GM12878 (cell line): ENCODE results near the gene SPATS2L.

Experiments
- JUND ChIP-seq: IDR thresholded peaks from 2 replicates; pipeline ENCODE4 v1.6.1; 2012; ENCODE audit warnings: low read depth, mild to moderate bottlenecking, low read length, improper control_type of control experiment, moderate library complexity
- POLR2AphosphoS5 ChIP-seq: IDR thresholded peaks from 2 replicates; pipeline ENCODE4 v1.6.1; 2011; ENCODE audit warnings: mild to moderate bottlenecking, low read length, inconsistent platforms
- SIN3A ChIP-seq: IDR thresholded peaks from 2 replicates; pipeline ENCODE4 v1.6.1; 2012; ENCODE audit warnings: low read depth, low read length, improper control_type of control experiment
- SIX5 ChIP-seq: IDR thresholded peaks from 2 replicates; pipeline ENCODE4 v1.6.1; 2011; ENCODE audit warnings: mild to moderate bottlenecking, low read depth, low read length, moderate library complexity; ENCODE audit not compliant: severe bottlenecking
- SRF ChIP-seq, 2 experiments: IDR thresholded peaks; 2 replicates each; pipeline ENCODE4 v1.6.1; 2011; ENCODE audit warnings: low read depth in 2 of 2, low read length in 2 of 2, mild to moderate bottlenecking in 1 of 2, moderate library complexity in 1 of 2
- SUZ12 ChIP-seq: fragments of 200-600 bp; sonication (generic); IDR thresholded peaks from one replicate; pipeline ENCODE4 v1.6.1; 2018; ENCODE audit warnings: antibody characterized with exemption, mild to moderate bottlenecking; ENCODE audit not compliant: unreplicated experiment
- ZNF274 ChIP-seq: IDR thresholded peaks from one replicate; pipeline ENCODE4 v1.8.0; 2011; ENCODE audit not compliant: insufficient read length, insufficient read depth
- TF ChIP-seq, protein P1 (sequence below), 3 experiments: IDR thresholded peaks in 2 of 3; conservative IDR thresholded peaks in 1 of 3; 2 replicates each; pipeline ENCODE4 v1.5.1; 2011; ENCODE audit warnings: low read depth in 3 of 3, low read length in 3 of 3, mild to moderate bottlenecking in 3 of 3, control low read depth in 2 of 3, moderate library complexity in 2 of 3, inconsistent platforms in 1 of 3, mixed read lengths in 1 of 3; ENCODE audit not compliant: control insufficient read depth in 2 of 3, insufficient read depth in 1 of 3; ENCODE audit errors: extremely low read depth in 1 of 3
- TF ChIP-seq, protein P2 (sequence below): IDR thresholded peaks from 2 replicates; pipeline ENCODE4 v1.6.1; 2012; ENCODE audit warnings: low read length, inconsistent platforms
- TF ChIP-seq, protein P3 (sequence below): fragments of 450-650 bp; IDR thresholded peaks from 2 replicates; pipeline ENCODE4 v1.6.1; 2017; ENCODE audit warnings: low read depth, mild to moderate bottlenecking, moderate library complexity
- TF ChIP-seq, protein P4 (sequence below): IDR thresholded peaks from 2 replicates; pipeline ENCODE4 v1.6.1; 2012; ENCODE audit warnings: mild to moderate bottlenecking, low read depth, low read length
- TF ChIP-seq, protein P5 (sequence below): fragments of 450-650 bp; formaldehyde crosslinking; IDR thresholded peaks from 2 replicates; pipeline ENCODE4 v1.5.0; 2022; ENCODE audit warnings: mild to moderate bottlenecking, missing genetic modification characterization
- TF ChIP-seq, protein P6 (sequence below): fragments of 450-650 bp; conservative IDR thresholded peaks from 2 replicates; pipeline ENCODE4 v1.6.1; 2017; ENCODE audit warnings: mild to moderate bottlenecking, moderate library complexity

DNA sequence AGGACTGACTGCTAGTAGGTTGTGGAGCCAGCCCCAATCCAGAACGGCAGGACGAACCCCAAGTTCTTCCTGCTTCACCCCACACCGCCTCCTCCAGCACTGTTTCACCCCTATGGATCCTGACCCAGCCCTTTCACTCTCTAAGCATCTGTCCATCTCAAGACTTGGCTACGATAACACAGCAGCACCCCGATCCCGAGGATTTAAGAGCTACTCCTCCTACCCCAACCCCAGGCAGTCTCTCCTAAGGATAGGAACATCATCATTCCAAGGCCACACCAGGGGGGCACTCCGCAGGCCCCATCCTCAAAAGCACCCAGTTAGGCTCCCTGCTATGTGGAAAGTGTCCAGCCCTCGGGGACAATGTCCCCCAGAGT lies 202.7 kb downstream of the SPATS2L start:
- TF ChIP-seq, protein P1, sequence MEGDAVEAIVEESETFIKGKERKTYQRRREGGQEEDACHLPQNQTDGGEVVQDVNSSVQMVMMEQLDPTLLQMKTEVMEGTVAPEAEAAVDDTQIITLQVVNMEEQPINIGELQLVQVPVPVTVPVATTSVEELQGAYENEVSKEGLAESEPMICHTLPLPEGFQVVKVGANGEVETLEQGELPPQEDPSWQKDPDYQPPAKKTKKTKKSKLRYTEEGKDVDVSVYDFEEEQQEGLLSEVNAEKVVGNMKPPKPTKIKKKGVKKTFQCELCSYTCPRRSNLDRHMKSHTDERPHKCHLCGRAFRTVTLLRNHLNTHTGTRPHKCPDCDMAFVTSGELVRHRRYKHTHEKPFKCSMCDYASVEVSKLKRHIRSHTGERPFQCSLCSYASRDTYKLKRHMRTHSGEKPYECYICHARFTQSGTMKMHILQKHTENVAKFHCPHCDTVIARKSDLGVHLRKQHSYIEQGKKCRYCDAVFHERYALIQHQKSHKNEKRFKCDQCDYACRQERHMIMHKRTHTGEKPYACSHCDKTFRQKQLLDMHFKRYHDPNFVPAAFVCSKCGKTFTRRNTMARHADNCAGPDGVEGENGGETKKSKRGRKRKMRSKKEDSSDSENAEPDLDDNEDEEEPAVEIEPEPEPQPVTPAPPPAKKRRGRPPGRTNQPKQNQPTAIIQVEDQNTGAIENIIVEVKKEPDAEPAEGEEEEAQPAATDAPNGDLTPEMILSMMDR (IDR thresholded peaks at IDR 0.05 in 2 of 3, conservative IDR thresholded peaks at IDR 0.05 in 1 of 3; ENCODE audit: control insufficient read depth in 2 of 3, extremely low read depth in 1 of 3, insufficient read depth in 1 of 3, low read depth in 3 of 3, low read length in 3 of 3), result no peak
- no peak for TF ChIP-seq SIX5
- TF ChIP-seq, protein P2, sequence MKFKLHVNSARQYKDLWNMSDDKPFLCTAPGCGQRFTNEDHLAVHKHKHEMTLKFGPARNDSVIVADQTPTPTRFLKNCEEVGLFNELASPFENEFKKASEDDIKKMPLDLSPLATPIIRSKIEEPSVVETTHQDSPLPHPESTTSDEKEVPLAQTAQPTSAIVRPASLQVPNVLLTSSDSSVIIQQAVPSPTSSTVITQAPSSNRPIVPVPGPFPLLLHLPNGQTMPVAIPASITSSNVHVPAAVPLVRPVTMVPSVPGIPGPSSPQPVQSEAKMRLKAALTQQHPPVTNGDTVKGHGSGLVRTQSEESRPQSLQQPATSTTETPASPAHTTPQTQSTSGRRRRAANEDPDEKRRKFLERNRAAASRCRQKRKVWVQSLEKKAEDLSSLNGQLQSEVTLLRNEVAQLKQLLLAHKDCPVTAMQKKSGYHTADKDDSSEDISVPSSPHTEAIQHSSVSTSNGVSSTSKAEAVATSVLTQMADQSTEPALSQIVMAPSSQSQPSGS, result no peak
- TF ChIP-seq, protein P3, sequence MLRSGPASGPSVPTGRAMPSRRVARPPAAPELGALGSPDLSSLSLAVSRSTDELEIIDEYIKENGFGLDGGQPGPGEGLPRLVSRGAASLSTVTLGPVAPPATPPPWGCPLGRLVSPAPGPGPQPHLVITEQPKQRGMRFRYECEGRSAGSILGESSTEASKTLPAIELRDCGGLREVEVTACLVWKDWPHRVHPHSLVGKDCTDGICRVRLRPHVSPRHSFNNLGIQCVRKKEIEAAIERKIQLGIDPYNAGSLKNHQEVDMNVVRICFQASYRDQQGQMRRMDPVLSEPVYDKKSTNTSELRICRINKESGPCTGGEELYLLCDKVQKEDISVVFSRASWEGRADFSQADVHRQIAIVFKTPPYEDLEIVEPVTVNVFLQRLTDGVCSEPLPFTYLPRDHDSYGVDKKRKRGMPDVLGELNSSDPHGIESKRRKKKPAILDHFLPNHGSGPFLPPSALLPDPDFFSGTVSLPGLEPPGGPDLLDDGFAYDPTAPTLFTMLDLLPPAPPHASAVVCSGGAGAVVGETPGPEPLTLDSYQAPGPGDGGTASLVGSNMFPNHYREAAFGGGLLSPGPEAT, result no peak
- TF ChIP-seq, protein P4, sequence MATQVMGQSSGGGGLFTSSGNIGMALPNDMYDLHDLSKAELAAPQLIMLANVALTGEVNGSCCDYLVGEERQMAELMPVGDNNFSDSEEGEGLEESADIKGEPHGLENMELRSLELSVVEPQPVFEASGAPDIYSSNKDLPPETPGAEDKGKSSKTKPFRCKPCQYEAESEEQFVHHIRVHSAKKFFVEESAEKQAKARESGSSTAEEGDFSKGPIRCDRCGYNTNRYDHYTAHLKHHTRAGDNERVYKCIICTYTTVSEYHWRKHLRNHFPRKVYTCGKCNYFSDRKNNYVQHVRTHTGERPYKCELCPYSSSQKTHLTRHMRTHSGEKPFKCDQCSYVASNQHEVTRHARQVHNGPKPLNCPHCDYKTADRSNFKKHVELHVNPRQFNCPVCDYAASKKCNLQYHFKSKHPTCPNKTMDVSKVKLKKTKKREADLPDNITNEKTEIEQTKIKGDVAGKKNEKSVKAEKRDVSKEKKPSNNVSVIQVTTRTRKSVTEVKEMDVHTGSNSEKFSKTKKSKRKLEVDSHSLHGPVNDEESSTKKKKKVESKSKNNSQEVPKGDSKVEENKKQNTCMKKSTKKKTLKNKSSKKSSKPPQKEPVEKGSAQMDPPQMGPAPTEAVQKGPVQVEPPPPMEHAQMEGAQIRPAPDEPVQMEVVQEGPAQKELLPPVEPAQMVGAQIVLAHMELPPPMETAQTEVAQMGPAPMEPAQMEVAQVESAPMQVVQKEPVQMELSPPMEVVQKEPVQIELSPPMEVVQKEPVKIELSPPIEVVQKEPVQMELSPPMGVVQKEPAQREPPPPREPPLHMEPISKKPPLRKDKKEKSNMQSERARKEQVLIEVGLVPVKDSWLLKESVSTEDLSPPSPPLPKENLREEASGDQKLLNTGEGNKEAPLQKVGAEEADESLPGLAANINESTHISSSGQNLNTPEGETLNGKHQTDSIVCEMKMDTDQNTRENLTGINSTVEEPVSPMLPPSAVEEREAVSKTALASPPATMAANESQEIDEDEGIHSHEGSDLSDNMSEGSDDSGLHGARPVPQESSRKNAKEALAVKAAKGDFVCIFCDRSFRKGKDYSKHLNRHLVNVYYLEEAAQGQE, result no peak
- no peak for TF ChIP-seq JUND
- TF ChIP-seq, protein P5, sequence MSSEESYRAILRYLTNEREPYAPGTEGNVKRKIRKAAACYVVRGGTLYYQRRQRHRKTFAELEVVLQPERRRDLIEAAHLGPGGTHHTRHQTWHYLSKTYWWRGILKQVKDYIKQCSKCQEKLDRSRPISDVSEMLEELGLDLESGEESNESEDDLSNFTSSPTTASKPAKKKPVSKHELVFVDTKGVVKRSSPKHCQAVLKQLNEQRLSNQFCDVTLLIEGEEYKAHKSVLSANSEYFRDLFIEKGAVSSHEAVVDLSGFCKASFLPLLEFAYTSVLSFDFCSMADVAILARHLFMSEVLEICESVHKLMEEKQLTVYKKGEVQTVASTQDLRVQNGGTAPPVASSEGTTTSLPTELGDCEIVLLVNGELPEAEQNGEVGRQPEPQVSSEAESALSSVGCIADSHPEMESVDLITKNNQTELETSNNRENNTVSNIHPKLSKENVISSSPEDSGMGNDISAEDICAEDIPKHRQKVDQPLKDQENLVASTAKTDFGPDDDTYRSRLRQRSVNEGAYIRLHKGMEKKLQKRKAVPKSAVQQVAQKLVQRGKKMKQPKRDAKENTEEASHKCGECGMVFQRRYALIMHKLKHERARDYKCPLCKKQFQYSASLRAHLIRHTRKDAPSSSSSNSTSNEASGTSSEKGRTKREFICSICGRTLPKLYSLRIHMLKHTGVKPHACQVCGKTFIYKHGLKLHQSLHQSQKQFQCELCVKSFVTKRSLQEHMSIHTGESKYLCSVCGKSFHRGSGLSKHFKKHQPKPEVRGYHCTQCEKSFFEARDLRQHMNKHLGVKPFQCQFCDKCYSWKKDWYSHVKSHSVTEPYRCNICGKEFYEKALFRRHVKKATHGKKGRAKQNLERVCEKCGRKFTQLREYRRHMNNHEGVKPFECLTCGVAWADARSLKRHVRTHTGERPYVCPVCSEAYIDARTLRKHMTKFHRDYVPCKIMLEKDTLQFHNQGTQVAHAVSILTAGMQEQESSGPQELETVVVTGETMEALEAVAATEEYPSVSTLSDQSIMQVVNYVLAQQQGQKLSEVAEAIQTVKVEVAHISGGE, result no peak
- TF ChIP-seq, protein P6, sequence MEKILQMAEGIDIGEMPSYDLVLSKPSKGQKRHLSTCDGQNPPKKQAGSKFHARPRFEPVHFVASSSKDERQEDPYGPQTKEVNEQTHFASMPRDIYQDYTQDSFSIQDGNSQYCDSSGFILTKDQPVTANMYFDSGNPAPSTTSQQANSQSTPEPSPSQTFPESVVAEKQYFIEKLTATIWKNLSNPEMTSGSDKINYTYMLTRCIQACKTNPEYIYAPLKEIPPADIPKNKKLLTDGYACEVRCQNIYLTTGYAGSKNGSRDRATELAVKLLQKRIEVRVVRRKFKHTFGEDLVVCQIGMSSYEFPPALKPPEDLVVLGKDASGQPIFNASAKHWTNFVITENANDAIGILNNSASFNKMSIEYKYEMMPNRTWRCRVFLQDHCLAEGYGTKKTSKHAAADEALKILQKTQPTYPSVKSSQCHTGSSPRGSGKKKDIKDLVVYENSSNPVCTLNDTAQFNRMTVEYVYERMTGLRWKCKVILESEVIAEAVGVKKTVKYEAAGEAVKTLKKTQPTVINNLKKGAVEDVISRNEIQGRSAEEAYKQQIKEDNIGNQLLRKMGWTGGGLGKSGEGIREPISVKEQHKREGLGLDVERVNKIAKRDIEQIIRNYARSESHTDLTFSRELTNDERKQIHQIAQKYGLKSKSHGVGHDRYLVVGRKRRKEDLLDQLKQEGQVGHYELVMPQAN, result no peak
- TF ChIP-seq POLR2AphosphoS5, result no peak
- TF ChIP-seq SIN3A, result no peak
- TF ChIP-seq ZNF274, result no peak
- TF ChIP-seq SUZ12, result no peak
- no peak for TF ChIP-seq SRF (IDR thresholded peaks at IDR 0.05; ENCODE audit: low read depth in 2 of 2, low read length in 2 of 2)
